Measurements from ENCODE around the gene PIGN.

PIGN gene

GRCh38 chr18:62118328-62118727 is 68.5 kb downstream of the PIGN start:
- H3K4me3 ChIP-seq (ENCODE audit: low read depth, low read length), result no peak overlapping the region
- TF ChIP-seq CTCF (IDR thresholded peaks at IDR 0.05; ENCODE audit: low read depth, low read length), result no peak

- no peak for TF ChIP-seq CTCF (IDR thresholded peaks at IDR 0.05; ENCODE audit: low read depth, low read length)
- H3K4me3 ChIP-seq (ENCODE audit: low read depth, low read length), result no peak overlapping the region
Observed at GRCh38 chr18:62109676-62110075, 77.2 kb downstream of the PIGN start.

- TF ChIP-seq CTCF (IDR thresholded peaks at IDR 0.05; ENCODE audit: low read depth, low read length), result no peak
- no peak overlapping the region for H3K4me3 ChIP-seq (ENCODE audit: low read depth, low read length)
Observed at GRCh38 chr18:62107881-62108280, 79.0 kb downstream of the PIGN start.

- no peak for TF ChIP-seq CTCF (IDR thresholded peaks at IDR 0.05; ENCODE audit: low read depth, low read length)
- no peak overlapping the region for H3K4me3 ChIP-seq (ENCODE audit: low read depth, low read length)
Observed at GRCh38 chr18:62106271-62106670, 80.6 kb downstream of the PIGN start.

GRCh38 chr18:62105376-62105775 is 81.5 kb downstream of the PIGN start:
- TF ChIP-seq CTCF (IDR thresholded peaks at IDR 0.05; ENCODE audit: low read depth, low read length), result no peak
- no peak overlapping the region for H3K4me3 ChIP-seq (ENCODE audit: low read depth, low read length)

- no peak for TF ChIP-seq CTCF (IDR thresholded peaks at IDR 0.05; ENCODE audit: low read depth, low read length)
- H3K4me3 ChIP-seq (ENCODE audit: low read depth, low read length), result no peak overlapping the region
Observed at GRCh38 chr18:62102221-62102620, 84.6 kb downstream of the PIGN start.

- no peak overlapping the region for H3K4me3 ChIP-seq (ENCODE audit: low read depth, low read length)
- TF ChIP-seq CTCF (IDR thresholded peaks at IDR 0.05; ENCODE audit: low read depth, low read length), result no peak
Observed at GRCh38 chr18:62101321-62101721, 85.5 kb downstream of the PIGN start.
